Left renal cortex interstitium (tissue), 4 donors: ENCODE results near the gene TMF1. TPM values are rescaled to one million over a fixed set of nuclear protein-coding genes. Genes with fewer than 3 reads are reported as not detected.
A peak's percentile ranks its signal among the peaks of the same experiment; 100 is the strongest.

Experiments used
- DNase-seq, 4 donors: peaks; one replicate each; pipeline ENCODE4 v3.0.0-alpha.2; 2013; ENCODE audit warnings: low read depth in 4 of 4, low spot score in 2 of 4, missing footprints in 1 of 4
- polyA plus RNA-seq, 4 donors: library from polyadenylated mRNA; unstranded; fragments of 120-200 nt; gene quantifications; one replicate each; pipeline ENCODE4 v1.2.1, GENCODE V29; 2013; ENCODE audit not compliant: insufficient read length in 4 of 4

TMF1 gene
- polyA plus RNA-seq, 4 donors = 33.1 to 57.9 (median 43.7) TPM

GRCh38 chr3:69080233-69080920 is 28.2 kb upstream of the TMF1 start, which contains the start of gene UBA3:
TSS of gene UBA3 (minus strand) at chr3:69080365. CDS start at chr3:69080353, 12 bp downstream.
- peak in 2 of 4 donors; percentile 66 to 79 for DNase-seq

- peak in 1 of 4 donors; percentile 23 for DNase-seq
Observed at GRCh38 chr3:69079269-69080159, 27.4 kb upstream of the TMF1 start.

- no peak for DNase-seq
Observed at GRCh38 chr3:69072928-69073327, 20.8 kb upstream of the TMF1 start.

- DNase-seq = no peak
Observed at GRCh38 chr3:69066121-69066520, 14.0 kb upstream of the TMF1 start.

- no peak for DNase-seq
Observed at GRCh38 chr3:69065318-69065964, 13.3 kb upstream of the TMF1 start.

GRCh38 chr3:69063636-69064035 is 11.5 kb upstream of the TMF1 start:
- no peak for DNase-seq

GRCh38 chr3:69059688-69060087 is 7.6 kb upstream of the TMF1 start:
- no peak for DNase-seq

GRCh38 chr3:69058947-69059224 is 6.8 kb upstream of the TMF1 start:
- no peak for DNase-seq

- no peak for DNase-seq
Observed at GRCh38 chr3:69058180-69058946, 6.2 kb upstream of the TMF1 start.

- no peak for DNase-seq
Observed at GRCh38 chr3:69052472-69052898, 352 bp upstream of the TMF1 start.

- no peak for DNase-seq
Observed at GRCh38 chr3:69048990-69049389, 3.1 kb downstream of the TMF1 start.

GRCh38 chr3:69044608-69045007 is 7.5 kb downstream of the TMF1 start:
- DNase-seq = no peak

- no peak for DNase-seq
Observed at GRCh38 chr3:69033470-69033869, 18.7 kb downstream of the TMF1 start.

- DNase-seq = no peak
Observed at GRCh38 chr3:69032737-69033136, 19.4 kb downstream of the TMF1 start.

- DNase-seq = no peak
Observed at GRCh38 chr3:69032142-69032541, 20.0 kb downstream of the TMF1 start.

- DNase-seq = no peak
Observed at GRCh38 chr3:69031635-69032034, 20.5 kb downstream of the TMF1 start.

- DNase-seq = no peak
Observed at GRCh38 chr3:69020857-69021256, 31.3 kb downstream of the TMF1 start.

GRCh38 chr3:69020424-69020823 is 31.7 kb downstream of the TMF1 start:
- DNase-seq = no peak

GRCh38 chr3:69016901-69017300 is 35.2 kb downstream of the TMF1 start:
- DNase-seq = no peak

- DNase-seq = no peak
Observed at GRCh38 chr3:69016102-69016501, 36.0 kb downstream of the TMF1 start.
